Naive thymus-derived CD4-positive, alpha-beta T cell (primary cell): ENCODE data around the gene FEN1. TPM values are rescaled to one million over a fixed set of nuclear protein-coding genes. Genes with fewer than 3 reads are reported as not detected.

Experiments used
- ATAC-seq: fragments of 150-1000 bp; cut with Tn5 transposase; 2 replicates; pipeline ENCODE4 v1.10.0; 2021; ENCODE audit warnings: mild to moderate bottlenecking, moderate library complexity
- CTCF ChIA-PET: fragments of 350-600 bp; sonication (Branson Sonifier 250); formaldehyde crosslinking; loops from one replicate; lab custom pipeline; 2021; ENCODE audit warnings: antibody characterized with exemption; lab: Charles Lee
- POLR2A ChIA-PET: fragments of 350-600 bp; sonication (Branson Sonifier 250); formaldehyde crosslinking; loops from one replicate; lab custom pipeline; 2021; ENCODE audit warnings: antibody characterized with exemption, inconsistent platforms; lab: Charles Lee
- DNase-seq, 9 donors: peaks; one replicate each; pipeline versions ENCODE4 v3.0.0 to v3.0.0-alpha.2; 2020 to 2022; ENCODE audit warnings: mixed read lengths in 1 of 9
- H3K27ac ChIP-seq: one replicate; pipeline ENCODE4 v1.7.0; 2013; ENCODE audit warnings: mild to moderate bottlenecking, low read depth, low read length, moderate library complexity
- H3K27me3 ChIP-seq, 2 donors: one replicate each; pipeline ENCODE4 v1.7.0; 2013; ENCODE audit warnings: low read length in 2 of 2, mild to moderate bottlenecking in 2 of 2, moderate library complexity in 2 of 2; ENCODE audit not compliant: control insufficient read depth in 2 of 2, insufficient read depth in 2 of 2
- H3K36me3 ChIP-seq, 3 experiments: 1 replicate in 2 of 3; 2 replicates in 1 of 3; pipeline ENCODE4 v1.7.0; 2013; ENCODE audit warnings: low read length in 3 of 3, mild to moderate bottlenecking in 3 of 3, moderate library complexity in 1 of 3; ENCODE audit not compliant: insufficient read depth in 3 of 3, control insufficient read depth in 2 of 3
- H3K4me1 ChIP-seq, 2 donors: one replicate each; pipeline ENCODE4 v1.7.0; 2013; ENCODE audit warnings: low read length in 2 of 2, mild to moderate bottlenecking in 2 of 2, moderate library complexity in 1 of 2; ENCODE audit not compliant: control insufficient read depth in 2 of 2, insufficient read depth in 2 of 2
- H3K4me3 ChIP-seq: 2 replicates; pipeline ENCODE4 v1.7.0; 2013; ENCODE audit warnings: mild to moderate bottlenecking, low read length
- H3K9me3 ChIP-seq, 3 experiments: 1 replicate in 2 of 3; 2 replicates in 1 of 3; pipeline ENCODE4 v1.7.0; 2013; ENCODE audit warnings: low read length in 3 of 3; ENCODE audit not compliant: control insufficient read depth in 2 of 3
- H3K27ac Mint-ChIP-seq, 9 donors: one replicate each; pipeline ENCODE4 v1.8.0; 2020 to 2022; ENCODE audit warnings: mixed read lengths in 9 of 9, mild to moderate bottlenecking in 8 of 9, moderate library complexity in 5 of 9, inconsistent platforms in 2 of 9
- H3K27me3 Mint-ChIP-seq, 5 donors: one replicate each; pipeline ENCODE4 v1.8.0; 2021 to 2022; ENCODE audit warnings: mixed read lengths in 5 of 5, mild to moderate bottlenecking in 1 of 5
- H3K36me3 Mint-ChIP-seq, 5 donors: one replicate each; pipeline ENCODE4 v1.8.0; 2020 to 2022; ENCODE audit warnings: mixed read lengths in 5 of 5, mild to moderate bottlenecking in 3 of 5, inconsistent platforms in 1 of 5
- H3K4me1 Mint-ChIP-seq, 7 donors: one replicate each; pipeline ENCODE4 v1.8.0; 2020 to 2022; ENCODE audit warnings: mixed read lengths in 7 of 7, mild to moderate bottlenecking in 3 of 7, inconsistent platforms in 1 of 7
- H3K4me3 Mint-ChIP-seq, 10 donors: one replicate each; pipeline ENCODE4 v1.8.0; 2020 to 2022; ENCODE audit warnings: mild to moderate bottlenecking in 10 of 10, mixed read lengths in 10 of 10, moderate library complexity in 6 of 10, inconsistent platforms in 2 of 10
- H3K9me3 Mint-ChIP-seq, 11 donors: one replicate each; pipeline ENCODE4 v1.8.0; 2020 to 2022; ENCODE audit warnings: mixed read lengths in 11 of 11, mild to moderate bottlenecking in 4 of 11, inconsistent platforms in 1 of 11, moderate library complexity in 1 of 11
- intact Hi-C, 2 donors: fragments of 100-400 bp; cut with micrococcal nuclease; formaldehyde crosslinking; loops; one replicate each; pipeline ENCODE4 v1.15.1; 2023
- polyA plus RNA-seq, 2 donors: library from polyadenylated mRNA; unstranded; fragments of 300-500 nt; fragmentation: Illumina TruSeq; gene quantifications; one replicate each; pipeline ENCODE4 v1.2.3, GENCODE V29; 2021
- total RNA-seq, 6 experiments: library from RNA in 5 of 6; stranded (reverse) in 5 of 6; gene quantifications; 1 replicate in 5 of 6; 2 replicates in 1 of 6; pipeline ENCODE4 v1.2.3 and lab custom pipeline; 2021 to 2026

FEN1 gene
- total and polyA plus RNA-seq, 7 experiments from 2014 or later: 7.6 to 101 (median 10.3) TPM

- Histone ChIP-seq H3K4me3 (no peak overlapping the region), H3K27ac (no peak overlapping the region), H3K4me1 (peaks cover 13 to 19% of the 10 kb centered on the region in 2 donors), H3K36me3 (no peaks in the 10 kb centered on the region), H3K27me3 (no peaks in the 10 kb centered on the region), H3K9me3 (no peaks in the 10 kb centered on the region)
- DNase-seq: no peak
- H3K4me1 Mint-ChIP-seq: peaks cover 27 to 69% (median 35%) of the 10 kb centered on the region in 7 donors
- ChIA-PET POLR2A (no interaction called here), CTCF (interaction anchor here (0.6 to 0.9 kb wide), 3 partner anchors 12 to 276 kb away, joined by 3 to 4 read pairs (median 3); no protein-coding TSS in a partner anchor)
- intact Hi-C loops: loop anchor here (5.0 kb wide), 2 partner anchors 62 to 292 kb away; partner anchors contain the start of genes FADS3 (in 1 of the 2) and INCENP (in 1 of the 2)
- H3K27me3 Mint-ChIP-seq: peaks cover 0 to 49% (median 33%) of the 10 kb centered on the region in 5 donors
- peak overlapping the region; percentile 25 to 91 (median 84) for H3K4me3 Mint-ChIP-seq
- H3K36me3 Mint-ChIP-seq: peaks cover 0 to 17% (median 3%) of the 10 kb centered on the region in 5 donors
- peak overlapping the region in 1 of 9 donors; percentile 93 for H3K27ac Mint-ChIP-seq
- no peak for ATAC-seq
- peaks cover 0 to 5% (median 0%) of the 10 kb centered on the region in 11 donors for H3K9me3 Mint-ChIP-seq
These were observed 37.1 kb downstream of the FEN1 start for GRCh38 chr11:61829806-61830205.

DNA sequence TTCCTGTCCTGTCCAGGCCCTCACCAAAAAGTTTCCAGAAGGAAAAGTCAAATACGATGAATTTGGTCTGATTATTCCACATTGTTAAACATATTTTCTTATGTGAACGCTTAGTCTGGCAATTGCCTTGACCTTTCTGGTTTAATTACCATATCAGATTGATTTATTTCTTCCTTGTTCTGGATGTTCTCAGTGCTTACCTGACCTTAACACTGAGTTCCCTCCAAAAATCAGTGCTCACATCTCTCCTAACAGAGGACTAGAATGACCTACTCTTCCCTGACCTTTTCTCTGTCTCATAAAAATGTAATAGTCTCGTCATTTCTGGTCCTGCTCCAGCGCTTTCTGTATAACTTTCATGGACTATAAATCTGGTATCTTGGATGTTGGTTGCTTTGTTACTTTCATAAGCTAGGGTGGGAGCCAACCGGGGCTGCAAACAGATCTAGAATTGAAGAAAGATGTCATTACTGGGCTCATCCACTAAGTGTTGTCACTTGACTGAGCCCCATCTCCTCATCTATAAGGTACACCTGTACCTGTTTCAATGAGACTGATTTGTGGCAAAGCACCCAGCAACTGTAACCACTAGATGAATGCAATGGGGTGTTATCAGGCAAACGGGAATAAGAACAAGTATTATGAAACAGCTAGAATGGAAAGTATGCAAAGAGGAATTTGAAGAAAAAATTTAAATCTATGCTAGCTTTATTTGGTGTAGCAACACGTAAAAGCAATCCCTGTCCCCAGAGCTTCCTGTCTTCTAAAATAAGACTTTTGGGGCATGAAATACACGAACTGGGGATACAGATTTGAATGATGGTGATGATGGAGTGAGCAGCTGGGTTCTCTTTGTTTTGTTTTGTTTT lies 37.8 kb downstream of the FEN1 start:
- H3K36me3 Mint-ChIP-seq: peaks cover 0 to 17% (median 3%) of the 10 kb centered on the region in 5 donors
- Histone ChIP-seq H3K36me3 (no peaks in the 10 kb centered on the region), H3K9me3 (no peaks in the 10 kb centered on the region), H3K4me3 (no peak overlapping the region), H3K27me3 (no peaks in the 10 kb centered on the region), H3K4me1 (peaks cover 16 to 24% of the 10 kb centered on the region in 2 donors), H3K27ac (no peak overlapping the region)
- ChIA-PET POLR2A (interaction anchor here (0.9 kb wide), 1 partner anchor 105 kb away, joined by 3 read pairs; no protein-coding TSS in a partner anchor), CTCF (interaction anchor here (0.6 to 0.9 kb wide), 3 partner anchors 11 to 276 kb away, joined by 3 to 4 read pairs (median 3); no protein-coding TSS in a partner anchor)
- no peak for ATAC-seq
- no peak for DNase-seq
- peak overlapping the region in 1 of 9 donors; percentile 98 for H3K27ac Mint-ChIP-seq
- H3K9me3 Mint-ChIP-seq: peaks cover 0 to 5% (median 0%) of the 10 kb centered on the region in 11 donors
- H3K4me1 Mint-ChIP-seq: peaks cover 31 to 73% (median 39%) of the 10 kb centered on the region in 7 donors
- peaks cover 0 to 49% (median 33%) of the 10 kb centered on the region in 5 donors for H3K27me3 Mint-ChIP-seq
- intact Hi-C loops: loop anchor here in 1 of 2 donors (5.0 kb wide), 1 partner anchor 292 kb away; the partner anchor contains the start of gene INCENP
- peak overlapping the region in 5 of 10 donors; percentile 5 to 91 (median 59) for H3K4me3 Mint-ChIP-seq

GRCh38 chr11:61832207-61832606 lies 39.5 kb downstream of the FEN1 start:
- no peaks in the 10 kb centered on the region for H3K27me3 ChIP-seq
- H3K4me1 Mint-ChIP-seq: peaks cover 32 to 72% (median 41%) of the 10 kb centered on the region in 7 donors
- H3K27me3 Mint-ChIP-seq: peaks cover 0 to 41% (median 31%) of the 10 kb centered on the region in 5 donors
- peak overlapping the region in 1 of 10 donors; percentile 91 for H3K4me3 Mint-ChIP-seq
- ChIA-PET POLR2A (no interaction called here), CTCF (no interaction called here)
- no peaks in the 10 kb centered on the region for H3K9me3 ChIP-seq
- peaks cover 0 to 5% (median 0%) of the 10 kb centered on the region in 11 donors for H3K9me3 Mint-ChIP-seq
- no peak for ATAC-seq
- intact Hi-C loops: loop anchor here in 1 of 2 donors (5.0 kb wide), 1 partner anchor 290 kb away; the partner anchor contains the start of gene INCENP
- peaks cover 0 to 15% (median 3%) of the 10 kb centered on the region in 5 donors for H3K36me3 Mint-ChIP-seq
- no peaks in the 10 kb centered on the region for H3K36me3 ChIP-seq
- H3K27ac Mint-ChIP-seq: peak overlapping the region in 2 of 9 donors; percentile 94 to 98
- H3K27ac ChIP-seq: no peak overlapping the region
- no peak for DNase-seq
- no peak overlapping the region for H3K4me3 ChIP-seq
- H3K4me1 ChIP-seq: peaks cover 16 to 24% of the 10 kb centered on the region in 2 donors

- Histone ChIP-seq H3K4me3 (no peak overlapping the region), H3K27me3 (no peaks in the 10 kb centered on the region), H3K9me3 (no peaks in the 10 kb centered on the region), H3K4me1 (peaks cover 16 to 24% of the 10 kb centered on the region in 2 donors), H3K27ac (no peak overlapping the region), H3K36me3 (no peaks in the 10 kb centered on the region)
- DNase-seq (no peak), ATAC-seq (no peak)
- CTCF ChIA-PET: no interaction called here
- H3K4me1 Mint-ChIP-seq: peaks cover 32 to 72% (median 41%) of the 10 kb centered on the region in 7 donors
- intact Hi-C loops: loop anchor here in 1 of 2 donors (5.0 kb wide), 1 partner anchor 290 kb away; the partner anchor contains the start of gene INCENP
- H3K36me3 Mint-ChIP-seq: peaks cover 0 to 15% (median 3%) of the 10 kb centered on the region in 5 donors
- H3K27me3 Mint-ChIP-seq: peaks cover 0 to 41% (median 30%) of the 10 kb centered on the region in 5 donors
- H3K9me3 Mint-ChIP-seq: peaks cover 0 to 5% (median 0%) of the 10 kb centered on the region in 11 donors
- peak overlapping the region in 3 of 10 donors; percentile 16 to 84 (median 34) for H3K4me3 Mint-ChIP-seq
- POLR2A ChIA-PET: no interaction called here
- peak overlapping the region in 3 of 9 donors; percentile 60 to 98 (median 94) for H3K27ac Mint-ChIP-seq
These were observed 40.0 kb downstream of the FEN1 start for GRCh38 chr11:61832754-61833153.

DNA sequence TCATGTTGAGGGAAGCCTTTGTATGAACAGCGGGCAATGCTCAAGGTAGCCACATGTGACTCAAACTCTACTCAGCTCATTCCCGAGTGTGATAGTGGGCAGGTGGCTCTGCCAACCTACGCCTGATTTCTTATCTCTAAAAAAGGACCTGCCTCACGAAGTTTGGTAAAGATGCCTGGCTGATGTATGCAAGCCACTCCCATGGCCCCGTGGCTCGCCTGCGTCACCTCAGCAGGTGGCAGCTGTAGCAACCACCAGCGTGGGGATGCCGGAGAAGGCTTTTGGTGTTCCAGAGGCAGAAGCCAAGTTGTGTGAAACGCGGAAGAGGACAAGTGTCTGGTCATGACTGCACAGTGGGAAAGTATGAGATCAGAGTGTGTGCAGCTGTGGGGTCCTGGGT lies 40.8 kb downstream of the FEN1 start:
- peak overlapping the region; percentile 27 to 98 (median 79) for H3K27ac Mint-ChIP-seq
- ChIA-PET CTCF (no interaction called here), POLR2A (interaction anchor here (1.1 to 1.2 kb wide), 2 partner anchors 18 to 42 kb away, joined by 3 to 5 read pairs; no protein-coding TSS in a partner anchor)
- peaks cover 0 to 41% (median 29%) of the 10 kb centered on the region in 5 donors for H3K27me3 Mint-ChIP-seq
- Histone ChIP-seq H3K27ac (peak overlapping the region; percentile 30), H3K27me3 (no peaks in the 10 kb centered on the region), H3K36me3 (no peaks in the 10 kb centered on the region), H3K4me3 (no peak overlapping the region), H3K4me1 (peaks cover 16 to 22% of the 10 kb centered on the region in 2 donors), H3K9me3 (no peaks in the 10 kb centered on the region)
- H3K9me3 Mint-ChIP-seq: peaks cover 0 to 5% (median 0%) of the 10 kb centered on the region in 11 donors
- H3K4me3 Mint-ChIP-seq: peak overlapping the region in 8 of 10 donors; percentile 16 to 84 (median 54)
- DNase-seq (peak in 4 of 9 donors; percentile 20 to 60 (median 26)), ATAC-seq (peak; percentile 53)
- peaks cover 30 to 72% (median 41%) of the 10 kb centered on the region in 7 donors for H3K4me1 Mint-ChIP-seq
- peaks cover 0 to 17% (median 3%) of the 10 kb centered on the region in 5 donors for H3K36me3 Mint-ChIP-seq
- intact Hi-C loops: loop anchor here in 1 of 2 donors (5.0 kb wide), 1 partner anchor 289 kb away; the partner anchor contains the start of gene INCENP

DNA sequence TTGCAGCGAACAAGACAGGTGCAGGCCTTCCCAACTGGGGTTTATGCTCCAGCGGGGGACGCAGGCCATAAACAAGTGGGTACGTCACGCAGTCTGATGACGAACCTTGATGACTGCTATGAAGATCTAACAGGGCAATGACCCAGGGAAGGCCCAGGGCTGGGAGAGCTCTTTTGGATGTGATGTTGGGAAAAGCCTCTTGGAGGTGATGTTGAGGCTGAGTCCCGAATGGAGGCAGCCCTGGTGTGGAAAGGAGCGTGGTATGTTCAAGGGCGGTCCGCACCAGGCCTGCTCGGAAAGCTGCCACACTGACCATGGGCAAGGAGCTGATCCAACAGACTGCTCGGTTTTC lies 41.2 kb downstream of the FEN1 start:
- no peak for ATAC-seq
- no peak for DNase-seq
- H3K27ac Mint-ChIP-seq: peak overlapping the region in 8 of 9 donors; percentile 27 to 98 (median 80)
- H3K9me3 ChIP-seq: no peaks in the 10 kb centered on the region
- H3K9me3 Mint-ChIP-seq: peaks cover 0 to 5% (median 0%) of the 10 kb centered on the region in 11 donors
- H3K36me3 Mint-ChIP-seq: peaks cover 0 to 21% (median 3%) of the 10 kb centered on the region in 5 donors
- peaks cover 0 to 41% (median 27%) of the 10 kb centered on the region in 5 donors for H3K27me3 Mint-ChIP-seq
- H3K4me1 Mint-ChIP-seq: peaks cover 26 to 72% (median 41%) of the 10 kb centered on the region in 7 donors
- no peaks in the 10 kb centered on the region for H3K36me3 ChIP-seq
- peak overlapping the region in 9 of 10 donors; percentile 16 to 84 (median 52) for H3K4me3 Mint-ChIP-seq
- intact Hi-C loops: loop anchor here in 1 of 2 donors (1.0 to 5.0 kb wide), 2 partner anchors 42 to 288 kb away; partner anchors contain the start of genes FEN1, INCENP and TMEM258
- peak overlapping the region; percentile 30 for H3K27ac ChIP-seq
- ChIA-PET POLR2A (interaction anchor here (0.5 to 1.2 kb wide), 3 partner anchors 18 to 106 kb away, joined by 3 to 5 read pairs (median 3); no protein-coding TSS in a partner anchor), CTCF (no interaction called here)
- H3K4me1 ChIP-seq: peaks cover 15 to 20% of the 10 kb centered on the region in 2 donors
- no peaks in the 10 kb centered on the region for H3K27me3 ChIP-seq
- H3K4me3 ChIP-seq: no peak overlapping the region
